Omental fat pad (tissue), 4 donors: ENCODE results near the gene SLC37A1. TPM values are rescaled to one million over a fixed set of nuclear protein-coding genes. Genes with fewer than 3 reads are reported as not detected.

Source experiments
- ATAC-seq: fragments of 150-250 bp; one replicate; pipeline ENCODE4 v1.9.1; 2016; ENCODE audit warnings: mild to moderate bottlenecking, moderate library complexity; ENCODE audit not compliant: low FRiP score
- DNase-seq: peaks from one replicate; pipeline ENCODE4 v3.0.0-alpha.2; 2019; ENCODE audit warnings: low spot score
- CTCF ChIP-seq, 3 donors: fragments of 450-650 bp; IDR thresholded peaks; one replicate each; pipeline ENCODE4 v1.5.1; 2016 to 2017; ENCODE audit warnings: antibody characterized with exemption in 3 of 3, mild to moderate bottlenecking in 3 of 3, moderate library complexity in 2 of 3
- total RNA-seq, 4 donors: library from RNA; depleted of rRNA; stranded (reverse); fragments of >200 nt; gene quantifications; one replicate each; pipeline ENCODE4 v1.1.0, GENCODE V29; 2016

The SLC37A1 gene
- total RNA-seq, 4 donors from 2014 or later: 4.6 to 11.0 (median 6.0) TPM

- no peak for TF ChIP-seq CTCF (IDR thresholded peaks at IDR 0.05)
- DNase-seq (no peak), ATAC-seq (no peak)
These were observed 28.5 kb downstream of the SLC37A1 start for GRCh38 chr21:42542196-42542595.

GRCh38 chr21:42542596-42542995, 28.9 kb downstream of the SLC37A1 start:
- TF ChIP-seq CTCF (IDR thresholded peaks at IDR 0.05): no peak
- ATAC-seq: no peak
- DNase-seq: no peak

- DNase-seq (no peak), ATAC-seq (no peak)
- TF ChIP-seq CTCF (IDR thresholded peaks at IDR 0.05): no peak
These were observed 29.6 kb downstream of the SLC37A1 start for GRCh38 chr21:42543106-42543847.

- no peak for ATAC-seq
- no peak for DNase-seq
- no peak for TF ChIP-seq CTCF (IDR thresholded peaks at IDR 0.05)
These were observed 30.9 kb downstream of the SLC37A1 start for GRCh38 chr21:42544544-42544943.

GRCh38 chr21:42545317-42545716, 31.7 kb downstream of the SLC37A1 start:
- DNase-seq: no peak

GRCh38 chr21:42545745-42546144, 32.1 kb downstream of the SLC37A1 start:
- DNase-seq (no peak), ATAC-seq (no peak)
- no peak for TF ChIP-seq CTCF (IDR thresholded peaks at IDR 0.05)

More at GRCh38 chr21:42545317-42545716, 31.7 kb downstream of the SLC37A1 start:
- TF ChIP-seq CTCF (IDR thresholded peaks at IDR 0.05): no peak
- no peak for ATAC-seq

- no peak for DNase-seq
- no peak for ATAC-seq
- TF ChIP-seq CTCF (IDR thresholded peaks at IDR 0.05): no peak
These were observed 32.8 kb downstream of the SLC37A1 start for GRCh38 chr21:42546433-42546832.
